Measurements from ENCODE around the gene RREB1.

The RREB1 gene

GRCh38 chr6:7175462-7175861 lies 67.7 kb downstream of the RREB1 start:
- TF ChIP-seq CTCF (IDR thresholded peaks at IDR 0.05): no peak

- no peak for TF ChIP-seq CTCF (IDR thresholded peaks at IDR 0.05)
Observed at GRCh38 chr6:7176208-7176607, 68.4 kb downstream of the RREB1 start.

- TF ChIP-seq CTCF (IDR thresholded peaks at IDR 0.05): no peak
Observed at GRCh38 chr6:7178280-7178679, 70.5 kb downstream of the RREB1 start.

- no peak for TF ChIP-seq CTCF (IDR thresholded peaks at IDR 0.05)
Observed at GRCh38 chr6:7180751-7181150, 73.0 kb downstream of the RREB1 start.

- no peak for TF ChIP-seq CTCF (IDR thresholded peaks at IDR 0.05)
Observed at GRCh38 chr6:7183707-7184106, 75.9 kb downstream of the RREB1 start.

- TF ChIP-seq CTCF (IDR thresholded peaks at IDR 0.05): no peak
Observed at GRCh38 chr6:7184502-7184901, 76.7 kb downstream of the RREB1 start.

GRCh38 chr6:7185561-7185960 lies 77.8 kb downstream of the RREB1 start:
- TF ChIP-seq CTCF (IDR thresholded peaks at IDR 0.05): no peak

- TF ChIP-seq CTCF (IDR thresholded peaks at IDR 0.05): no peak
Observed at GRCh38 chr6:7188492-7188891, 80.7 kb downstream of the RREB1 start.

Measured in LNCAP (cell line).